ENCODE measurements around the gene RSPO3.

RSPO3 gene

DNA sequence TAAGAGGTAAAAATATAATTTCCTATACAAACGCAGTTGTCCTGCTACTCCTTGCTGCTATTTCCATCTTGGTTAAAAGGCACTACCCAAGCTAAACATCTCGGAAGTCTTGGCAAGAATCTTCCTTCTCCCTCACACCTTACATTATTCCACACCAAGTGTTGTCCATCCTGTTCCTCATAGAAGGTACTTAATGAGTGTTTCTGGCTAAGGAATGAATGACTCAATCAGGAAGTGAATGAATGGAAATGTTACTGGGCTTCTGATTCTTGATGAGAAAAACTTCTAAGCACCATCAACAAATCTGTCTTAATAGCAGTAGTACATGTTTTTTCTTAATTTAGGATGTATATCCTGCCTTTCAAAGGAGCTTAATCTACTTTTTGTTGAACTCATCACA lies 40.6 kb upstream of the RSPO3 start:
- Histone ChIP-seq H3K4me1 (ENCODE audit: low read depth, poor library complexity, severe bottlenecking) (no peaks in the 10 kb centered on the region), H3K9ac (no peak overlapping the region), H3K36me3 (ENCODE audit: insufficient read depth) (no peaks in the 10 kb centered on the region), H3K79me2 (ENCODE audit: insufficient read depth, low read depth) (no peaks in the 10 kb centered on the region), H2AFZ (ENCODE audit: low read depth) (no peak overlapping the region), H4K20me1 (ENCODE audit: insufficient read depth) (no peaks in the 10 kb centered on the region), H3K27me3 (ENCODE audit: insufficient read depth, low read depth) (no peaks in the 10 kb centered on the region), H3K4me3 (IDR thresholded peaks at IDR 0.05; ENCODE audit: insufficient read depth, low read depth, low read length) (no peak overlapping the region), H3K4me2 (no peak overlapping the region), H3K27ac (no peak overlapping the region)
- TF ChIP-seq CTCF (conservative IDR thresholded peaks at IDR 0.05; ENCODE audit: low read depth, low read length) = no peak

- Histone ChIP-seq H3K4me3 (IDR thresholded peaks at IDR 0.05; ENCODE audit: insufficient read depth, low read depth, low read length) (no peak overlapping the region), H4K20me1 (ENCODE audit: insufficient read depth) (no peaks in the 10 kb centered on the region), H3K36me3 (ENCODE audit: insufficient read depth) (no peaks in the 10 kb centered on the region), H3K79me2 (ENCODE audit: insufficient read depth, low read depth) (no peaks in the 10 kb centered on the region), H2AFZ (ENCODE audit: low read depth) (no peak overlapping the region), H3K27ac (no peak overlapping the region), H3K9ac (no peak overlapping the region), H3K4me2 (no peak overlapping the region), H3K4me1 (ENCODE audit: low read depth, poor library complexity, severe bottlenecking) (no peaks in the 10 kb centered on the region), H3K27me3 (ENCODE audit: insufficient read depth, low read depth) (no peaks in the 10 kb centered on the region)
- no peak for TF ChIP-seq CTCF (conservative IDR thresholded peaks at IDR 0.05; ENCODE audit: low read depth, low read length)
Observed at GRCh38 chr6:127078669-127079068, 39.8 kb upstream of the RSPO3 start.

- no peaks in the 10 kb centered on the region for H3K4me1 ChIP-seq (ENCODE audit: low read depth, poor library complexity, severe bottlenecking)
- H4K20me1 ChIP-seq (ENCODE audit: insufficient read depth) = no peaks in the 10 kb centered on the region
- no peak overlapping the region for H2AFZ ChIP-seq (ENCODE audit: low read depth)
- no peak overlapping the region for H3K9ac ChIP-seq
- no peaks in the 10 kb centered on the region for H3K27me3 ChIP-seq (ENCODE audit: insufficient read depth, low read depth)
- H3K4me2 ChIP-seq = no peak overlapping the region
- H3K79me2 ChIP-seq (ENCODE audit: insufficient read depth, low read depth) = no peaks in the 10 kb centered on the region
- H3K27ac ChIP-seq = no peak overlapping the region
- no peak for TF ChIP-seq CTCF (conservative IDR thresholded peaks at IDR 0.05; ENCODE audit: low read depth, low read length)
- no peaks in the 10 kb centered on the region for H3K36me3 ChIP-seq (ENCODE audit: insufficient read depth)
- no peak overlapping the region for H3K4me3 ChIP-seq (IDR thresholded peaks at IDR 0.05; ENCODE audit: insufficient read depth, low read depth, low read length)
Observed at GRCh38 chr6:127079681-127080080, 38.8 kb upstream of the RSPO3 start.

- no peaks in the 10 kb centered on the region for H3K79me2 ChIP-seq (ENCODE audit: insufficient read depth, low read depth)
- H3K27ac ChIP-seq = no peak overlapping the region
- H2AFZ ChIP-seq (ENCODE audit: low read depth) = no peak overlapping the region
Observed at GRCh38 chr6:127080081-127080480, 38.4 kb upstream of the RSPO3 start.

More at GRCh38 chr6:127080081-127080480, 38.4 kb upstream of the RSPO3 start:
- H3K4me2 ChIP-seq = no peak overlapping the region
- no peaks in the 10 kb centered on the region for H3K4me1 ChIP-seq (ENCODE audit: low read depth, poor library complexity, severe bottlenecking)
- TF ChIP-seq CTCF (conservative IDR thresholded peaks at IDR 0.05; ENCODE audit: low read depth, low read length) = no peak
- no peaks in the 10 kb centered on the region for H4K20me1 ChIP-seq (ENCODE audit: insufficient read depth)
- H3K27me3 ChIP-seq (ENCODE audit: insufficient read depth, low read depth) = no peaks in the 10 kb centered on the region
- no peaks in the 10 kb centered on the region for H3K36me3 ChIP-seq (ENCODE audit: insufficient read depth)
- H3K4me3 ChIP-seq (IDR thresholded peaks at IDR 0.05; ENCODE audit: insufficient read depth, low read depth, low read length) = no peak overlapping the region
- no peak overlapping the region for H3K9ac ChIP-seq
